CD4-positive, alpha-beta T cell treated with Interferon alpha-2 for 1 hour (primary cell): ENCODE measurements around the gene ZFAND3.

Experiments used
- DNase-seq, 2 donors: peaks; one replicate each; pipeline ENCODE4 v3.0.0-alpha.2; 2020 to 2022

The ZFAND3 gene

GRCh38 chr6:38159596-38159995 is 340.1 kb downstream of the ZFAND3 start:
- no peak for DNase-seq

GRCh38 chr6:38160831-38161230 is 341.3 kb downstream of the ZFAND3 start:
- no peak for DNase-seq

- no peak for DNase-seq
Measured at GRCh38 chr6:38161331-38161730, 341.8 kb downstream of the ZFAND3 start.

GRCh38 chr6:38161754-38162492 is 342.4 kb downstream of the ZFAND3 start:
- no peak for DNase-seq

GRCh38 chr6:38162493-38163185 is 343.1 kb downstream of the ZFAND3 start:
- DNase-seq = no peak

- DNase-seq = no peak
Measured at GRCh38 chr6:38163186-38164130, 343.9 kb downstream of the ZFAND3 start.

- DNase-seq = no peak
Measured at GRCh38 chr6:38164131-38164481, 344.6 kb downstream of the ZFAND3 start.

GRCh38 chr6:38164671-38165108 is 345.2 kb downstream of the ZFAND3 start:
- DNase-seq = no peak

GRCh38 chr6:38166411-38167240 is 347.1 kb downstream of the ZFAND3 start:
- DNase-seq = no peak

- no peak for DNase-seq
Measured at GRCh38 chr6:38167598-38167997, 348.1 kb downstream of the ZFAND3 start.

- no peak for DNase-seq
Measured at GRCh38 chr6:38168126-38168525, 348.6 kb downstream of the ZFAND3 start.

GRCh38 chr6:38168699-38169098 is 349.2 kb downstream of the ZFAND3 start:
- DNase-seq = no peak

- no peak for DNase-seq
Measured at GRCh38 chr6:38169221-38169976, 349.9 kb downstream of the ZFAND3 start.

- DNase-seq = no peak
Measured at GRCh38 chr6:38169977-38170526, 350.5 kb downstream of the ZFAND3 start.

- DNase-seq = no peak
Measured at GRCh38 chr6:38170666-38171355, 351.3 kb downstream of the ZFAND3 start.

GRCh38 chr6:38171997-38172738 is 352.6 kb downstream of the ZFAND3 start:
- DNase-seq = no peak

- no peak for DNase-seq
Measured at GRCh38 chr6:38172739-38173410, 353.3 kb downstream of the ZFAND3 start.

- DNase-seq = no peak
Measured at GRCh38 chr6:38173909-38174308, 354.4 kb downstream of the ZFAND3 start.

- no peak for DNase-seq
Measured at GRCh38 chr6:38174315-38174714, 354.8 kb downstream of the ZFAND3 start.
